HG03520 (cell line): ENCODE results near the gene SYCP2.

Experiments used
- ATAC-seq: cut with Tn5 transposase; IDR thresholded peaks from one replicate; pipeline ENCODE4 v1.9.1; 2021; ENCODE audit warnings: mild to moderate bottlenecking, moderate library complexity; ENCODE audit not compliant: unreplicated experiment

Gene SYCP2

DNA sequence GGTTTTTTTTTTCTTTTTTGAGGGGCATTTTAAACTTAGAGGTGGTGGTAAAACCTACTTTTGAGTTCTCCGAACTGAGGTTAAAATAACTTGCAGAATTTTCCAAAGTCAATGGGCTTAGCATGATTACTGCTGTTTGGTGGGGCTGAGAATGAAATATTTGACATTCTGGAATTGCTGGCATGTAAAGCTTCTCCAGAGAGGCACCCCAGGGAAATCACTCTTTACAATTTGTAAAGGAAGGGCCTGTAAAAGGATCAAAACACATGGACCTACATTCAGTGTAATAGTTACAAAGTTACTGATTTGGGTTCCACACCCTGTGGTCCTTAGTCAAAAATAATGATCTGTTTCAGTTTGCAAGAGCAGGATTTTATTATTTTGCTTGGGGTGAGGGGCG, 12.3 kb upstream of the SYCP2 start:
- no peak for ATAC-seq

DNA sequence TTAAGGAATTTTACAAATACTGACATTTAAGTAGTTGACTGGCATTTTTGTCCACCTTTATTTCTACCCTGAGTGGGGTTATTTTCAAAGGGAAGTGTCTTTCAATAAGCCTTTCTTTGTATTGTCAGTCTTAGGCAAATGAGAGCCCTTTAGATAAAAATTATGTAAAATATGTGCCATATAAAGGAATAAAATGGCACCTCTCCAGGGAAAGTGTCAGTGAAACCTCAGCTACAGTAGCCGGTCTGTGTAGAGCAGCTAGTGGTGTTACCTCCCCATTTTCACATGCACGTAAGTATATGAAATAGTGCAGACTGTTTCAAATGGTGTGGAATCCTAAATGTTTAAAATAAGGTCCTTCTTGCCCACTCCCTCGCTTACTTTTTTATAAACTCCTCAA, 11.7 kb upstream of the SYCP2 start:
- ATAC-seq, result no peak

DNA sequence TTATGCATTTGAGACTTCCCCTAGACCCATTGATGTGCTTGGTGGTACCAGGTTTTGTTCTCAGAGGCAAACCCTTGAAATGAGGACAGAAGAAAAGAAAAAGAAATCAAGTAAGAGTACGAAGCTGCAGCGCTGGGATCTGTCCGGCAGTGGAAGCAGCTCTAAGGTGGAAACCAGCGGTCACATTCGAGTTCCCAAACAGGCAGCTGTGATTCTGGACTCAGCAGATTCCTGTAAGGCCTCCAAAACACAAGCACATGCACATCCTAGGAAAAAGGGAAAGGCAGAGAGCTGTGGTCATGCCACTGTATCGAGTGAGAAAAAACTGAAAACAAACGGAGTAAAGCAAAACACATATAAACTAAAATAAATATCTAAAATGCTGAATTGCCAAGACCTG, 11.3 kb upstream of the SYCP2 start:
- ATAC-seq, result no peak

DNA sequence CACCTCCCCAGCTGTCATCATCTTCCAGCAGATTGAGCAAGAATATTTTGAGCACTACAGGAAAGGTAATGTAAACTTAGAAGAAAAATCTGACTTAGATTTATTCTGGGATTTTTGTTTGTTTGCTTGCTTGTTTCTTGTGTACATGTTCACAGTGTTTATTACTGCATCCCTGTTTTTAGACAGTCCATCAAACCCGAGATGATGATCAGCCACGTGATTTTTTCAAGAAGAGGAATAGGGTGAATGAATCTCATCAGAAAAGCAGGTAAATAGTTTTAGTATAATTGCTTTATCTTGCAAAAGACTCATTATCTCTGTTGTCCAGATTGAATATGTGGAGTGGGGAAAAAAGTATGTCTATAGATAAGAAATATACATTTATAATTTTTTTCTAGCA, 8.8 kb upstream of the SYCP2 start:
- no peak for ATAC-seq

DNA sequence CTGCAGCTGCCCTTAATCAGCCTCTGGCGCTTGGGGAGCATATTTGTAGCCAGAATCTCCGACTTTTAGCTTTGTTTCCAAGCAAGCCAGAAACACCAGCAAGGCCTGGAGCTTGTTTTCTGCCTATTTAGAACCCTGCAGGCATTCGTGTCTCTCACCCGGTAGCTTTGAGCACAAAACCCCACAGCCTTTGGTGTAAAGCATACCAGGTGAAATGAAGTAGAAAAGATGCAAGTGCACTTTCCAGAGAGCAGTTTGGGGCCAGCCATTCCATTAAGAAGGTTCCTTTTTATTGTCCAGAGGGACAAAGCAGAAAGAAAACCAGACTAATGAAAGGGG, 7.5 kb upstream of the SYCP2 start:
- ATAC-seq, result peak; percentile 1

DNA sequence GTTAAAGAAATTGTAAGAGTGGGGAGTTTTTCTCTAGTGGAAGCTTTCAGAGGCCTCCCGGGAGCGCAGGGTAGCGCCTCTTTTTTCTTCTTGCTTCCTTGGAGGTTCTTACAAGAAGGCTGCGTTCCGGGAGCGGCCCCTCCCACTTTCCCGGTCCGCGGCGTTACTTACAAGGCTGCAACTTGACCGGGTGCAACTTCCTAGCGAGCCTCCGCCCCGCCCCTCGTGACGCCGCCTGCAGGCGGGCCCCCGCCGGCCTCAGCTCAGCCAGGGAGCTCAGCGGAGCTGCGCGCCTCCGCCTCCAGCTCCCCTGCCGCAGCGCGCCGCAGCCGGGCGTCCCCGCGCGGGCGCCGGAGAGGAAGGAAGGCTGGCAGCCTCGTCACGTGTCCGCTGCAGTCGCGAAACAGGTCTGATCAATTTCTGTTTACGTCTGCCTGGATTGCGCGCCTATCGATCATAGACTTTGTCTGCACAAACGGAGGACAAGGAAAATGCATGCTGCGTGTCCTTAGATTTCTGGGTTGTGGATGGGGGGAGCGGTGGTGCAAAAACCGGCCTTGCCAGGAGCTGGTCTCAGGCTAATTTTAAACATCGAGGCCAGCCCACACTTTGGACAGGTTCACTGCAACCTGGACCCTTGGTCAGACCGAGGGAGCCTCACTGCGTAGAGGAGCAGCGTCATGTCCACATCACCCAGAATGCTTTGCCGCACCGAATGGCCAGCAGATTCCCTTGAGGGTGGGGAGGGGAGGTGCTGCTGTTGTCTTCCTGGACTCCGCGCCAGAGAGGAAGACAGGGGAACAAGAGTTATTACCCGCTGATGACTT, 6.9 kb upstream of the SYCP2 start, which contains the start of the genes FAM217B and PPP1R3D:
FAM217B (plus strand) TSS at position 261 of the 827 bp plus-strand sequence. CDS start 3,555 bp downstream, outside the sequence.
PPP1R3D (minus strand) TSS at position 177 of the 827 bp plus-strand sequence. CDS start 374 bp downstream, outside the sequence.
- peak; percentile 92 for ATAC-seq

DNA sequence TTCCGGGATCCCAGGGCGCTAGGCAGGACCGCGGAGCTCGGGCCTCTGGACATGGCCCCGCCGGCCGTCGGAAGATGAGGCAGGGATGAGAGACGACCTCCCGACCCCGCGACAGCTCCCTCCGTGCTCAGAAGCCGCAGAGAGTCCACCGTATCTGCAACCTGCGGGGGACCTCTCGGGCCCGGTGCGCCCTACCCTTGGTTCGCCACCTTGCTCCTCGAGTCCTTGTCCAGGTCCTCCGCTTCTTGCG, 6.4 kb upstream of the SYCP2 start:
- peak; percentile 25 for ATAC-seq

DNA sequence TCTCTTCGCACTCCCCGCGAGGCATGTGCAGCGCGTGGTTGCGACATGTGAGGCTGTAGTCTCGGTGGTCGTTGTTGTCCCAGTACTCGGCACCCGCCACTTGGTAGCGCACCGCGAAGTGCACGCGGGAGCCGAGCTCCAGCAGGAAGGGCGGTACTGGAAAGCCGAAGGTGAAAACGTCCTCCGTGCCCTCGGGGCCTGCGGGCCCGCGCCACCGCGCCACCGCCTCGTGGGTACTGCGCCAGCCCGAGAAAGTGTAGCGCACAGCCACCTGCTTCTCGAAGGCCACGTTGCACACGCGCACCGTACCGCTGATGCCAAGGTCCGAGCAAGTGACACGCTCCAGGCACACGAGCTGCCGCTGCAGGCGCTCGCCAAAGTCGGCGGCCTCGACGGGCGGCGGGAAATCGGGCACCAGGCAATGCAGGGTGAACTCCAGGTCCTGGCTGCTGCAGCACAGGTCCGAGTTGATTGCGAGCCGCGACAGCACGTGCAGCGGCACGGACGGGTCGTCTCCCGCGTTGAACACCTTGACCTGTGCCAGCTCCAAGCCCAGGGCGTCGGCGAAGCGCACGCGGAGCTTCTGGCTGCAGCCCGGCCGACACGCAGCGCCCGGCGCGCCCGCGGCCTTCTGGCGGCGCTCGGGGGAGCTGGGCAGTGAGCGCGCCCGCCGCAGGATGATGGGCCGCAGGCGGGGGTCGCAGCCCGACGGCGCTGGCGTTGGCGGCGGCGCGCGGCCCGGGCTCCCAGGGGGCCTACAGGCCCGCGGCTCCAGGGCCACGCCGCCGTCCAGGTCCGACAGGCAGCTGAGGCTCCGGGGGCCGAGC, 5.8 kb upstream of the SYCP2 start:
- ATAC-seq, result no peak

DNA sequence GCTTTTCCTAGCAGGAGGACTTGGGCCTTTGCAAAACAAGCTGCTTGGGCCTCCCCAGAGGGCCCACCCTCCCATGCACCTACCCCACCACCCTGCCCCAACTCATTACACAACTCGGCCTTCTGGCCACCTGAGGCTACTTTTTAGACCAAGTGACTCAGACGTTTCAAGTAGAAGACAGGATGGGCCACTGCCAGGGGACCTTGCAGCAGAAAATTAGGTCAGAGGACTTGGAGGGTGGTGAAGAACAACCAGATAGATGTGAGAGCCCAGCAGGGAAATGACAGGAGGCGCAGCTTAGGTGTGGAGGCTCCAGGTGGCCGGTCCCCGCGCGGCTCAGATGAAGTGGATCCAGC, 5.2 kb upstream of the SYCP2 start:
- ATAC-seq, result no peak

DNA sequence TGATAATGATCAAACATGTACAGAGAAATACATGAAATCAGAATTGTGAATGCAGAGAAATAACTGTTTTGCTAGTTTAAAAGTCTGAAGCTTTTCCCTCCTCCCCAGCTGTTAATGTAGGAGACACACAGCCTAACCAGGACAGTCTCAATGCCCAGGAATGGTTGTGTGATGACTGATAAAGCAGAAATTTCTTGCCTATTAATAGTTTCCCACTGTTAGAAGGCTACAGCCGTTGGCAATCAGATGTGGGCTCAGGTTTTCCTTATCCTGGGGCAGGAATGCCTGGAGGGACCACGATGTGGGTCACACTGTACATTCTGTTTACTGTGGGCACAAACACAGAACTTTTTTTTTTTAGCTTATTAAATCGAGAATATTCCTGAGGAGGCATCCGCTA, 4.8 kb upstream of the SYCP2 start:
- ATAC-seq, result no peak

DNA sequence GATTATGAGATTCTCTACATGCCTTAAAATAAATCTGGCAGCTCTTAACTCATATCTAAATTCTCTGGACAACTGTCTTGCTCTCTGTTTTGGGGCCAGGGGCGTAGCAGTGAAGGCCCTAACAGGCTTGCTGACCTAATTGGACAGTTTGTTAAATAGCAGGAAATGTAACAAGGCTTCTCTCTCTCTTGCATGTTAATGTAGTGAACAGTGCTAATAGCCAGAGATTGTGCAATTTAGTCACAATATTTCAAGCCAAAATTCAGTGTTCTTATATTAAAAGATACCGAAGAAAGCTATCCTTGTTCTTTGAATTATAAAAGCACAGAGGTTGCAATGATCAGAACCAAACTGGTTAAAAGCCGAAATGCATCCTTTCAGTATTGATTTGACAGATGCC, 3.7 kb upstream of the SYCP2 start:
- ATAC-seq, result no peak

DNA sequence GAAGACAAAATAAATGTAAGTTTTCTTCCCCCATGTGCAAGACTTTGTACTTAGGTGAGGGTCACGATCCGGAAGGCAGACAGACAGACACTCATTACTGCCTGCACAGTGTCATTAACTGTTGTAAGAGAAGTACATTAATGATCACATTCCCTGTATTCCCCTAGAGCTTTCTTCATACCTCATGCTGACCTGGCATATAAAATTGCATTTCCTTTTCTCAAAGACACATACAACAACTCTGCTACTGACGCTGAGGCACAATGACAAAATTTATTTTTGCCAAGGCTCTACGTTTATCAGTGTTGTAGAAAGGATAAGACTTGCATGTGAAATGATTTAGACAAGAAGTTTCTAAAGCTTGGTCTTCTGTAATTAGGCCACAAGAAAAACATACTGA, 3.0 kb upstream of the SYCP2 start:
- ATAC-seq, result no peak

DNA sequence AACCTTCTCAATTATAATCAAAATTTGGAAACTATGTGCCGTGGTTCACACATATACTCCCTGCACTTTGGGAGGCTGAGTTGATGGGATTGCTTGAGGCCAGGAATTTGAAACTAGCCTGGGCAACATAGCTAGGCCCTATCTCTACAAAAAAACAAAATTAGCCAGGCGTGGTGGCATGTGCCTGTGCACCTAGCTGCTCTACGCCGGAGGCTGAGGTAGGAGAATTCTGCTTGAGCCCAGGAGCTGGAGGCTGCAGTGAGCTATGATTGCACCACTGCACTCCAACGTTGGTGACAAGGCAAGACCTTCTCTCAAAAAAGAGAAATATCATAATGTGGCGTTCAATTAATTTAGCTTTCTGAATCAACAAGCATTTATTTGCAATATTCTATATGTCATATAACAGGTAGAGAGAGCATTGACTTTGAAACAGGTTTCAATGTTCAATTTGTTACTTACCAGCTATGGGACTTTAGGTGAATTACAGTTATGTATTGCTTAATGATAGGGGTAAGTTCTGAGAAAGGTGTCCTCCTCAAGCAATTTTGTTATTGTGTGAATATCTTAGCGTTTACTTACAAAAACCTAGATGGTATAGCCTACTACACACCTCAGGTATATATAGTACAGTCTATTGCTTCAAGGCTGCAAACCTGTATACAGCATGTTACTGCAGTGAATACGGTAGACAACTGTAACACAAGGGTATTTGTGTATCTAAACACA, 2.2 kb upstream of the SYCP2 start:
- no peak for ATAC-seq

DNA sequence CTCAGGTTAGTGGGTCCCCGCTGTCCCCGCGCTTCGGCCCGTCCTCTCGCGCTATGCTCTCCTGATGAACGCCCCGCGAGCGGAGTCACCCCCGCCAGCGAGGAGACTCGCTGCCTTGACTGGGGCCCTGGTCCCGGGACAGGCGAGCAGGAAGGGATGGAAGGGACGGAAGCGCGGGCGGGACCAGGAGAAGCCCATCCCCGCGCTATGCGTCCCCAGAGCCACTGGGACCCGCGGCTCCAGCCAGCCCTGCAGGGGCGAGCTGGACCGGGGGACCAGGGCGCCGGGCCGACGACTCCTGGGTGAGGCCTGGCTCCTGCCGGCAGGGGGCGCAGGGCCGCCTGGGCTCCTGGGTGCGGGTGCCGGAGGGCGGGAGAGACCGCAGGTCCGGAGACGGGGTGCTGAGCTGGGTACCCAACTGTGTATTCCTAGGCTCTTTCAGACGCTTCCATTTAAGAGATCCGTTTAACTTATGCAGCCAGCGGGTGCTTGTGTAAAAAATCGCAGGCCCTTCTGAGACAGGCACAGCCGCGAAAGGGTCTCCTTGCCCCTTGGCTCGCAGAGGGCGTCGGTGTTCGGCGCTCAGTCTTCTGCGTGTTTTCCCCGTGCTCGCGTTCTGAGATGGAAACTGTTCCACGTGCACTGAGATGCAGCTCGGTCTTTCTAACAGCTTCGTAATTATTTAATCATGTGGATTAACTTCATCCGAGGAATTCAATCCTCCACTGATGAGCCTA, 580 bp upstream of the SYCP2 start:
- ATAC-seq, result peak; percentile 71

DNA sequence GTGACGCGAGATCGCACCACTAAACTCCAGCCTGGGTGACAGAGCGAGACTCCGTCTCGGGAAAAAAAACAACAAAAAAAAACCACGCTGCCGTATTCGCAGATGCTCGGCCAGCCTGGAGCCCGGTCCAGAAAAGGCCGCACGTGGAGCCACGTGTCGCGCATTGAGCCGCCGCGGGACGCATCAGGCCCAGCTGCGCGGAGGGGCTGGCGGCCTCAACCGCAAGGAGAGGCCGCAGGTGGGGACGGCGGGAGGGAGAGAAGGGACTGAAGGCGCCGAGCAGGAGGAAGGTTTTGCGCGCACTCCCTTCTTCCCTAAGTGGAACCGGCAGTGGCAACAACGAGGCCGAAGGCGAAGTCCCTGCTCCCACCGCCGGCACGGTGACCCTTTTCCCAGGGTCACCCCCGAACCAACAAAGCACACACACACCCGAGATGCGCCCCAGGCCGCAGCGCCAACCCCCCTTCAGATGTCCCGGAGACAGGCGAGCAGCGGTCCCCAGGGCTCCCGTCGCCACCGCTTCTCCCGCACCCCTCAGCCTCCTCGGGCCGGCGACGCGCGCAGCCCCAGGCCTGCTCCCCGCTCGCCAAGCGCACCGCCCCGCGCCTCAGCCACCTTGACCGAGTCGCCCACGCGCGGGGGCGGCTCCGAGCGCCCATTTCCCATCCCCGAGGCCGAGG, 681 bp downstream of the SYCP2 start:
- no peak for ATAC-seq

DNA sequence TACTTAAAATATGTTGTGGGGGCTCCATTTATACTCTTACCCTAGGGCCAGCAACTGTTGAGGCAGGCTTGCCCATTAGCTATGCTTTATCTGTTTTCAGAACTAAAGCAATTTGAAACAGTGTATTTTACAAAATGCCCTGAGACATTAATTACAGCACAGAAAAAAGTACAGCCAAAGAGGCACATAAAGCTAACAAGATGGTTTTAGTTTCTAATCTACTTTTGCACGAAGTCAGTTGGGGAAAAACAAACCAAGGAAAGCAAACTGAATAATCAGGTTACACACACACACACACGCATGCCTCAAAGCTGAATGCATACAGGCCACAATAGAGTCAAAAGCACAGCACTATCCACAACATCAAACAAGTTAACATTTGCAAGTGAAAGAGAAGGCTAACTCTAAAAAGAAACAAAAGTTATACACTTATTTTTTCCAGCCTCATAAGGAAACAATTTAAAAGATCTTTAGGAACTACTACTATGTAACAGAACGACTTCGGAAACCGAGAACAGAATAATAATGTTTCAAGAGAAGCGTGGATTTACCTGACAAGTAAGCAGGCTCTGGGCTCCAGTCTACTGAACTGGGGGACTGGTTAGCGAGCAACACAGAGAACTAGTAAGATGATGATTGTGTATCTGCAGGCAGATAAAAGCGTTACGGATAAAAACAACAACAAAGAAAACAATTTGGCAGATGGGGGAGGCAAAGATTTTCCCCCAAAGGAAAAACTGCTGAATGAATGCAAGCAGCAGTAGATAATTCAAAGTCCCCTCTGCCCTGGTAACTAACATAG, 1.7 kb downstream of the SYCP2 start:
- no peak for ATAC-seq

DNA sequence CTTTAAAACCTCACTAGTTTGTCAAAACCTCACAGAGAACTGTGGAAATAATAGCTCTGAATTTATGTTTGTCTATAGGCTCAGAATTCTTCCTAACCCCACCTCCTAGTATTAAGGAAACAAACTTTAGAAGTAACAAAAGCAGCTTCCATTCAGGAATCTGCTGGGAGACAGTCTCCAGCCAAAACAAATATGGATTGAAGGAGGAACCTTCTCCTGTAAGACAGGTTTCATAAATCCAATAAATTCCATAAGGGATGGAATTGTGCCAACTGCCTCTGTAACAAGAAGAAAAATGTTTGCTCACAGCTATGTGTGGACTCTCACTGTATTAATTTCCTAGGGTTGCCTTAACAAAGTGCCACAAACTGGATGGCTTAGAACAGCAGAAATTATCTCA, 7.5 kb downstream of the SYCP2 start:
- ATAC-seq, result no peak

DNA sequence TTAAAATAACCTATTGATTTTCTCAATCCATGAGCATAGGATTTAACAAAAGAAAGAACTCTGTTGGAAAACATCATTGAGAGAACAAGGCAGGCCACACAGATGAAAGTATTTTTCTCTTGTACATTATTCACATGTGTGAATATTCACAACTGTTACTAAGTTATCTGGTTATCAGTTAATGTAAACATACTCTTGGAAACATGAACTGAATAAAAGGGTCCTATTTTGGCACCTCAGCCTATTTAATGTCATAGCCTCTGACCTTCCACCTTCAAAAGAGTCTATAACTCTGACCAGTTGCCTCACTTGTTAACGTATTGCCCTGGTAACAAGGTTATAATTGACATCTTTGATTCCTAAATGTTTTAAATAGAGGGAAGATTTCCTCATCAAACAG, 8.1 kb downstream of the SYCP2 start:
- ATAC-seq, result no peak

DNA sequence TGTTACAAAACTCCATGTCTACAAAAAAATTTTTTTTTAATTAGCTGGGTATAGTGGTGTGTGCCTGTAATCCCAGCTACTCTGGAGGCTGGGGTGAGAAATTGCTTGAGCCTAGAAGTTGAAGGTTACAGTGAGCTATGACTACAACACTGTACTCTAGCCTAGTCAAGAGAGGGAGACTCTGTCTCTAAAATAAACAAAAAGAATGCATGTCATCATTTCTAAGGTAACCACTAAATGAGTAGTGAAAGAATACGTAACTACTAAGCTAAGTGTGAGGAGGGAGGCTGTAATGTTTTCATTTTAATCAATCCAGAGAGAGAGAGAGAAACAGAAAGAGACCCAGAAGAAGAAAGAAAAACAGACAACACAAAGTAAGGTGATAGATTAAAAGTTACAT, 9.9 kb downstream of the SYCP2 start:
- ATAC-seq, result no peak

DNA sequence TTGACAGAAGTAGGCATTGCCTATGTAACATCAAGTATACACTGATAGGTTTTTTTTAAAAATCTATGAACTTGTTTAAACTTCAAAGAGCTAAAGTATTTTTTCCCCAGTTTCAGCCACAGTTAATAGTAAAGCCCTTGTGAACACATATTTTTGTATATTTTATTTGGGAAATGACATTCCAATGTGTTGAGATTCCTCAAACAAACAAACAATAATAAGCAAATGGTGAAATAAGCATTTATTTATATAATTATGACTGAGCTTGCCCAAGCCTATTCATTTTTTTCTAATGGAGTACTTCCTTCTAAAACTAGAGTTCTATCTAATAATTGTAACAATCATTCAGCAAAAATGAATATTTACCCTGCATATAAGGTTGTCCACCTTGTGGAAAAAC, 12.5 kb downstream of the SYCP2 start:
- ATAC-seq, result no peak
